ENCODE measurements around the gene TOGARAM1.

The TOGARAM1 gene

GRCh38 chr14:44961554-44962333 lies at the start of gene TOGARAM1, which contains the start of gene KLHL28:
Gene TOGARAM1 (plus strand): TSS chr14:44962190. CDS start chr14:44962422, 232 bp downstream.
Gene KLHL28 (minus strand): TSS chr14:44961947. CDS start chr14:44945928, 16,019 bp downstream.
- peak; percentile 97 for FAIRE-seq

GRCh38 chr14:44914849-44915248 lies 47.1 kb upstream of the TOGARAM1 start:
- no peak for FAIRE-seq

- FAIRE-seq: no peak
Measured at GRCh38 chr14:44928793-44929192, 33.2 kb upstream of the TOGARAM1 start.

GRCh38 chr14:44935155-44935554 lies 26.8 kb upstream of the TOGARAM1 start:
- FAIRE-seq: no peak

GRCh38 chr14:44937547-44937946 lies 24.4 kb upstream of the TOGARAM1 start:
- no peak for FAIRE-seq

- FAIRE-seq: no peak
Measured at GRCh38 chr14:44940211-44940610, 21.8 kb upstream of the TOGARAM1 start.

GRCh38 chr14:44940944-44941343 lies 21.0 kb upstream of the TOGARAM1 start:
- no peak for FAIRE-seq

GRCh38 chr14:44941591-44941990 lies 20.4 kb upstream of the TOGARAM1 start:
- no peak for FAIRE-seq

- FAIRE-seq: no peak
Measured at GRCh38 chr14:44942436-44942835, 19.6 kb upstream of the TOGARAM1 start.

GRCh38 chr14:44944107-44944506 lies 17.9 kb upstream of the TOGARAM1 start:
- FAIRE-seq: no peak

GRCh38 chr14:44945264-44945663 lies 16.7 kb upstream of the TOGARAM1 start:
- no peak for FAIRE-seq

- FAIRE-seq: no peak
Measured at GRCh38 chr14:44951051-44951450, 10.9 kb upstream of the TOGARAM1 start.

- no peak for FAIRE-seq
Measured at GRCh38 chr14:44952391-44953110, 9.4 kb upstream of the TOGARAM1 start.

GRCh38 chr14:44954750-44955149 lies 7.2 kb upstream of the TOGARAM1 start:
- FAIRE-seq: no peak

GRCh38 chr14:44955528-44955927 lies 6.5 kb upstream of the TOGARAM1 start:
- FAIRE-seq: no peak

- FAIRE-seq: no peak
Measured at GRCh38 chr14:44956866-44957265, 5.1 kb upstream of the TOGARAM1 start.

GRCh38 chr14:44959538-44959937 lies 2.5 kb upstream of the TOGARAM1 start:
- no peak for FAIRE-seq

GRCh38 chr14:44960146-44960545 lies 1.8 kb upstream of the TOGARAM1 start:
- no peak for FAIRE-seq

GRCh38 chr14:44960646-44961045 lies 1.3 kb upstream of the TOGARAM1 start:
- FAIRE-seq: no peak

GRCh38 chr14:44961151-44961553 lies 838 bp upstream of the TOGARAM1 start:
- FAIRE-seq: no peak

- FAIRE-seq: no peak
Measured at GRCh38 chr14:44962334-44963043, 499 bp downstream of the TOGARAM1 start.

- FAIRE-seq: no peak
Measured at GRCh38 chr14:44963044-44963528, 1.1 kb downstream of the TOGARAM1 start.

- FAIRE-seq: no peak
Measured at GRCh38 chr14:44963775-44964380, 1.9 kb downstream of the TOGARAM1 start.

All from TTC549 (cell line).